ENCODE measurements around the gene SOCS2.

- TF ChIP-seq CTCF (IDR thresholded peaks at IDR 0.05) (no peak), POLR2A (IDR thresholded peaks at IDR 0.05) (no peak), EP300 (IDR thresholded peaks at IDR 0.05; ENCODE audit: low read depth) (no peak), POLR2AphosphoS5 (IDR thresholded peaks at IDR 0.05) (no peak)
Measured at GRCh38 chr12:93568091-93568490, 4.4 kb upstream of the SOCS2 start.
